GM19372 (cell line): Measurements from ENCODE around the gene GGCX.
"Not testable (repeated sequence)": the region's sequence is repeated elsewhere in the genome, so short reads cannot be mapped to it uniquely, and the experiment has no call there.

Experiments
- ATAC-seq: cut with Tn5 transposase; IDR thresholded peaks from one replicate; pipeline ENCODE4 v1.9.1; 2021; ENCODE audit warnings: mild to moderate bottlenecking, low read depth, moderate library complexity; ENCODE audit not compliant: unreplicated experiment

Gene GGCX

DNA sequence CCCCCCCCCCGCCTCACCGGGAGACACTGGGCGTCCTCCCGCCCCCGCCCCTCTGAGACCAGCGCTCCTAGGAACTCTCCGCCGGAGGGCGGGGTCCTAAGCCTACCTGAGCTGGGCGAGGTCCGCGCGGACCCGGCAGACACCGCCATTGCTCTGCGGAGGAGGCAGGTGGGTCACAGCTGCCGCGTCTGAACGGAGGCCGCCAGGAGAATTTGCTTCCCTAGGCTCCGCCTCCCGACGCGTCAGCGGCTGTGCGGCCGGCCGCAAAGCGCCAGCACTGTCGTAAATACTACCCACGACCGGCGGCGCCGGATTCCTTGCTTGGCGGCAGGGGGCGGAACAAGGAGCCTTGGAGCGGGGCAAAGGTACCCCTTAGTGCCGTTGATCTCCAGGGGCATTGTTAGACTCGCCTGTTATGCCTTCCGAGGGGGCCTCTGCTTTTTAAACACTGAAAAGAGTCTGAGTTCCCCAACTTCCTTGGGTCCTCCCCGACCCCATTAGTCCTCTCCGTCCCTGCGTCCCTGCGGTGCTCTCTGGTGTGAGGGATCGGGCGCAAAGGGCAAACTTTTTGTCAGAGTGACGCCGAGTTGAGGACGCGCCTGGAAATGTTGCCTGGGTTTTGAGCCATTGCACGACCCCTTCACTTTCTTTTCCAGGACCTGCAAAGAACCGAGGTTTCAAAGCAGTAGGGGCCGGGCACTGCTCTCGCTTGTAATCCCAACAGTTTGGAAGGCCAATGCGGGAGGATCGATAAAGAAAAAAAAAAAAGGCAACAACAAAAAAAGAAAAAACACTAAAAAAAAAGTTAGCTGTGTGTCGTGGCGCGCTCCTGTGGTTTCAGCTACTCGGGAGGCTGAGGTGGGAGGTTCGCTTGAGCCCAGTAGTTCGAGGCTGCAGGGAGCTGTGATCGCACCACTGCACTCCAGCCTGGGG lies at the start of gene GGCX:
Gene GGCX (minus strand): TSS at position 214 of the 933 bp plus-strand sequence. CDS start 65 bp downstream, at position 149.
- ATAC-seq, result peak; percentile 92

DNA sequence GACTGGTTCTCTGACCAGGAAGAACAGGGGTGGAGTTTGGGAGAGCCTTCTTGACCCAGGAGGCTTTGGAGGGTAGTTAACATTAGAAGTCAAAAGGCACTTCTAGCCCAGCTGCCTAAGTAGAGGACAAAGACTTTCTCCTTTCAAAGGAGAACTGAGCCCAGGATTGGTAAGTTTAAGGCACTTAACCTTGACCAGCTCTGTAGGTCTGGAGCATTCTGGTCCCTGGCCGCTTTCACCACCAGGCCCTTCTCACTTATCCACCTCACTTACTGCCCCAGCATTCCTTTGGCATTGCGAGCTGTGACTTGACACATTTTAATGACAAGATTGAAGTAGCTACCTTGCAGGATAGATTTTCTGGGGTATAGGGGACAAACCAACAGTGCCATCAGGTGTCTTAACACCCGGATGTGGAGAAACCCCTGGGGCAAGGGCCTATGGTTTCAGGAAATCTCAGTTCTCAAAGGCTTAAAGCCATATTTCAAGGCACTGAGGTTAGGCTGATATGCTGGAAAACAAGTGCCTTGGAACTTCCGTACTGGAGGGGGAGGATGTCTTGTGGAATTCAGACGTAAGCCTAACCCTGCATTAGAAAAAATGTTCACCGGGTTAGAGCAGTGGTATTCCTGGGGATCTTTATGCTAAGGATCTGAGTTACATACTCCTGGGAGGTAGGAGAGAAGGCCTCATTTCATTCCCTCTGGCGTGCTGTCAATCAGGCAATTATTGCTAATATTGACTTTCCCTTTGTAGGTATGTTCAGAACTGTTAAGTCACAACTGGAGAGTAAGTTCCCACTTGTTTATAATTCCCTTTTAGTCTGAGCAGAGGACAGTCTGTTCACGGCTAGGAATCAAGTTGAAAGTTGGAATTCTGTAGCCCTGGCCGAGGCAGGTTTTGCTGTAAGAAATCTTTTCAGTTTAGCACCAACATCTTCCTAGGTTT lies 46.2 kb upstream of the GGCX start:
- ATAC-seq, result no peak

DNA sequence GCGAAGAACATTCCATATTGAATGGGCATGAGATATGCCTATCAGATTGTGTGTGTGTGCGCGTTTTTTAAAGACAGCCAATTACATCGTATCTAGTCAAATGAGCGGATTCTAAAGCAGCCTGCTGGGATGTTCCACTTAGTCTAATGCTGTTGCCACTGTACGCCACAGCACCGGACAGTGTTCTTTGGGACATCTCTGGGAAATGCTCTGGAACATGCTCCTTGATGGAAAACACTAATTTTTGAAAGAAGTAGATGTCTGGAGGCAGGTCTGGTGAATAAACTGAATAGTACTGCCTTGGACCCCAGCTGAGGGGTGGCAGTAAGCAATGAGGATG lies 44.8 kb upstream of the GGCX start:
- no peak for ATAC-seq

DNA sequence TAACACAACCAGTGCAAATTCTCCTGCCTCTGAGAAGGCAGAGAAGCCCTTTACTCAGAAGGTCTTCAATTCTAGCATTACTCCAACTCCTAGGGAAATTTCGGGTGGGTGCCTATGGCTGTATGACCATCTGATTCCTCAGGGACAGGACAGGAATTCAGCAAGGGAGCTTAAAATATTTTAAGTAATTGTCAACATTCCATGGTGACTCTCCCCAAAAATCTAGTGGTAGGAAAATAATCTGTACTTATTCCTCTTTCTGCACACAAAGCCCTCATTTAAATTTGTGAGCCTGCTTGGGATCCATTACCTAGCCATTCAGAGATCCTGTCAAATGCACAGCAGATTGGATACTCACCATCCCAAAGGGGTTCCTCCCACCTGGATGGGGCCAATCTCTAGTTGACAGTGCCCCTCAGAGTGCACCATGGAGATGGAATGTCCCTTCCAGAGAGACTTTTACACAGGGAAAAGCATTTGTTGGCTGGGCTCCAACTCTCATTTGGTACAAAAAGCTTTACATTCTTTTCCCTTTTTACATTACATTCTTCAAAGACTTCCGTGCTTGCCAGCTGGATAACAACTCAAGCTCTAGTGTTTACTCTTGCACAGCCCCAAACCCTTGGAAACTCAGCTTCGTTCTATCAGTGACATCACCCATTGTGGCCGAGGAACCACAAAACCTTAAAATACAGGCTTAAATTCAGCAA lies 44.3 kb upstream of the GGCX start:
- no peak for ATAC-seq

DNA sequence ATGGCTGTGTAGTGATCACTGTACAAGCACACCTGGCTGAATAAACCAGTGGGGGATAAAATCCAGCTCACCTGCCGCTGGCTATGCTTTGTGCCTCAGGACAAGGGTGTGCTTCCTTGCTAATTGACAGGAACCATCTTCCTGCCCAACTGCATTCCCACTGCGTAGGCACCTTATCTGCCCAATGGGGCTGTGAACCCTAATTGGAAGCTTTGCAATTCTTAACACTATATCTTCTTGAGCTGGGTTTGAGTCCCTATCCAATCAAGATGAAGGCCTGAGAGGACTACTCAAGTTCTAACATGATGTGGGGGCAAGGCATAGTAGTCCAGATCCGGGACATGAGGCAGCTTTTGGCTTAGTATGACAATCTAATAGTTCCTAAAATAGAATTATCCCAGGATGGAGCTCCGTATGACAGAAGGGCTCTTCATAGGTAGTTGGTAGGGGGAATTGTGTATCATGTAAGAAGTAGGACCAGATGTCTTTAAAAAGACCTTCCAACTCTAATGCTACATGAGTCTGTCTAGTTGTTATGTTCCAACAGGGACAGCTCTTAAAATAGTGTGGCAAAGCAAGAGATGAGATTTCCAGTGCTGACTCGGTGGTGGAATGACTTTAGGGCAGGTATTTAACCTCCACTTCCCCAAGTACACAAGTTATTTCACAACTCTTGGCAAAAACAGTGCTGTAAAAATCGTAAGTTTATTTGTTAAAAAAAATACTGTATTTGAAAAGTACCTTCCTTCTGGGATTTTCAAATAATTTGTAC lies 43.5 kb upstream of the GGCX start:
- no peak for ATAC-seq

DNA sequence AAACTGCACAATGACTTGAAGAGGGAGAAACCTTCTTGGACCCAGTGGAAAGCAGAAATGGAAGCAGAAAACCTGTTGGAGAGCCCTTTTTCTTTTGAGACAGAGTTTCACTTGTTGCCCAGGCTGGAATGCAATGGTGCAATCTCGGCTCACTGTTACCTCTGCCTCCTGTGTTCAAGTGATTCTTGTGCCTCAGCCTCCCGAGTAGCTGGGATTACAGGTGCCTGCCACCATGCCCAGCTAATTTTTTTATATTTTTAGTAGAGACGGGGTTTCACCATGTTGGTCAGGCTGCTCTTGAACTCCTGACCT lies 42.8 kb upstream of the GGCX start:
- not testable (repeated sequence) for ATAC-seq

DNA sequence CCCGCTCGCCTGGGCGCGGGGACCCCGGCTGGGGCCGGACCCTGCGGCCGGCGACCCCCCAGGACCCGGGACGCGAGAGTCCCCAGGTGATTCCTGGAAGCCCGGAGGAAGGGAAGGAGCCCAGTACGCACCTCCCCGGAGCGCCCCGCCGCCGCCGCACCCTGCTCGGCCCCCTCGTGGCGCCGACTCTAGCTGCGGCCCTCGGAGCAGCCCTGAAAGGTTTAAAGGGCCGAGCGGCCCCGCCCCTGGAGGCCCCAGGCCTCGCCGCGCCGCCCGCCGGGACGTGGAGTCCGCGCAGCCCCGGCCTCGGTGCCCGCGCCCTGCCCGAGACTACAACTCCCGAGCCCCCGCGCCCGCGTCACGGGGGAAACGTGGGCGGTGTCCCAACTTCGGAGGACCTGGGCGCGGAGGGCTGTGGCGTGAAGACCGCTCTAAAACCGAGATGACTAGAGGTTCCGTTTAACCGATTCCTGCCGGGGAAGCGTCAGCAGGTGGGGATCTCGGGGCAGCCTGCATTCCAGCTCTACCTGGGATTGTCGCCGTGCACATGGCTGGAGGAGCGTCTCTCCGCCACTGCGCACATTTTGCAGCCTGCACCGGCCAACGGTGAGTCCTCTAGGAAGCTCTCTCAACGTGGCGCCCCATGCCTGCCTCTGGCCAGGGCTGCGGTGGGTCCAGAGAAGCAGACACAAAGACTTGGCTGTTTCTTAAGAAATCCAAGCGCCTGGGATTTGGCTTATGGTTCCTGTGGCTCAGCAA lies 41.4 kb upstream of the GGCX start, which contains the start of gene TMEM150A:
Gene TMEM150A (minus strand): TSS at position 223 of the 759 bp plus-strand sequence. CDS start 750 bp downstream, outside the sequence.
- ATAC-seq, result peak; percentile 96

DNA sequence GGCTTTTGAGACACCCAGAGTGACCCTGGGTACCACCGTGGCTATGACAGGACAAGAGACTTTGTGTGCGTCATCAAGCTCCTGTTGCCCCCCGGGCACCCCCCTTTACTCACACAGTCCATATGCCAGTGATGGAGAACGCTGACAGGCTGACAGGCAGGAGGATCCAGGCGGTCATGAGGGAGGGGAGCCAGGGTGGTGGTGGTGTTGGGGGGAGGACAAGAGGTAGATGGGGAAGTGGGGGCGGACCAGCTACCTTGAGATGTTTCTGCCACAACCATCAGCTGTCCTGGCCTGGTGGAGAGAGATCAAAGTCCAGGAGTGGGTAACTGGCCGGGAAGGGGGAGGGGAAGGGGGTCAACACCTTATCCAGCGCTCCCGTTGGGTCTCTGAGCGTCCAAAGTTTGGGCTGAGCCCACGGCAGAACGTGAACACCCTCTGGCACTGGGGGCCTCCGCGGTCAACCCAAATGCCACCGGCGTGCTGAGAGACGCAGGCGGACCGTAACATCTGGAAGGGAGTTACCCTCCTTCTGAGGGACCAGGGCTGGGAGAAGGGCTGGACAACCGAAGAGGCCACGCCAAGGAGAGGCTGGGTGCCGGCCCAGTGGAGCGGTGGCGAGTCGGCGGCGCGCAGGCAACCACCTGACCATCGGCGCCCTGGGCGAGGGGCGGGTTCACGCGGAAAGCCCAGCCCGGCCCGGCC lies 40.6 kb upstream of the GGCX start:
- peak; percentile 43 for ATAC-seq

DNA sequence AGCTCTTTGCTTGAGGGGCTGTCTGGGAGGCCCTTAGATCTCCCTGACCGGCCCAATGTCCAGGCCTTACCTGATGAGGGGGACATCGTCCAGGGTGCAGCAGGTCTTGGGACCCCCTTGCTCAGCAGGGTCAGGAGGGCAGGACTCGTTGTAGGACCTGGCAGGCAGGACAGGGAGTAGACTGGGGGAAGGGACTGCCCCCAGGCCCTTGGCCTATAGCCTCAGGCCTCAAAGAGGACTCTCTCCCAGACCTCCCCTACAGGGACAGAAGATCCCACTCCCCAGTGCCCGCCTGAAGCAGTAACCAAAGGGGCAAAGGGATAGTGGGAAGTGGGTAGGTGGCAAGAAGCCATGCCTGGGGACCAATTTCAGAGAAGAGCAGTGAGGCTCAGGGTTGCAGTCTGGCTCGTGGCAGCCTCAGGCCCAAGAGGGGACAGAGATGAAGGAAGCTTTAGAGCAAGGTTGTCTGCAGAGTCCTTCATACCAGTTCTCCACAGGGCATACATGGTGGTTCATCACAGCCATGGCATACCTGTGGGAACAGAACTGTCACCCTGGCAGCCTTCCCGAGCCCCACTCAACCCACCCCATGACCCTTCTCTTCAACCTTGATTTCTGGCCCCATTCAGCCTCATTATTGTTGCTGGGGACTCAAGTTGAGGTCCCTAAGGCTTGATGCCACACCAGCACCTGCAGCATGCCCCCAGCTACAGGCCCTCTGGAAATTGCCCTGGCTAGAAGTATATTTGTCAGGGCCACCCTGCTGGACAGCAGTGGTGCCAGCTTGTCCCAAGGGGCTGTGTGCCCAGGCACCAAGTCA lies 39.9 kb upstream of the GGCX start:
- ATAC-seq, result no peak

DNA sequence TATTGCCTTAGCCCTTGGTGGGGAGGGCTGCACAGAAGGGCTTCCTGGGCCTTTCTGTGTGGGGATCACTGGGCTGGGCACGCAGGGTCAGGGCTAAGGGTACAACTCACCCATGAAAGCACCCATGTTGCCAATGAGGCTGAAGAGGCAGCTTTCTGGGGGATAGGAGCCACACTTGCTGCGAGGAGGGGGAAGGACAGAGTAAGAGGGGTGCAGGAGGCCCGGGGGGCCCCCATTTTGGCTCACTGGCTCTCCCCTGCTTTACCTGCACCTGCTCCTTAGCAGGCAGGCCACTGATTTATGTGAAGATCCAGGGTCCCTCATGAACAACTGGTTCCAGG lies 38.9 kb upstream of the GGCX start:
- no peak for ATAC-seq

DNA sequence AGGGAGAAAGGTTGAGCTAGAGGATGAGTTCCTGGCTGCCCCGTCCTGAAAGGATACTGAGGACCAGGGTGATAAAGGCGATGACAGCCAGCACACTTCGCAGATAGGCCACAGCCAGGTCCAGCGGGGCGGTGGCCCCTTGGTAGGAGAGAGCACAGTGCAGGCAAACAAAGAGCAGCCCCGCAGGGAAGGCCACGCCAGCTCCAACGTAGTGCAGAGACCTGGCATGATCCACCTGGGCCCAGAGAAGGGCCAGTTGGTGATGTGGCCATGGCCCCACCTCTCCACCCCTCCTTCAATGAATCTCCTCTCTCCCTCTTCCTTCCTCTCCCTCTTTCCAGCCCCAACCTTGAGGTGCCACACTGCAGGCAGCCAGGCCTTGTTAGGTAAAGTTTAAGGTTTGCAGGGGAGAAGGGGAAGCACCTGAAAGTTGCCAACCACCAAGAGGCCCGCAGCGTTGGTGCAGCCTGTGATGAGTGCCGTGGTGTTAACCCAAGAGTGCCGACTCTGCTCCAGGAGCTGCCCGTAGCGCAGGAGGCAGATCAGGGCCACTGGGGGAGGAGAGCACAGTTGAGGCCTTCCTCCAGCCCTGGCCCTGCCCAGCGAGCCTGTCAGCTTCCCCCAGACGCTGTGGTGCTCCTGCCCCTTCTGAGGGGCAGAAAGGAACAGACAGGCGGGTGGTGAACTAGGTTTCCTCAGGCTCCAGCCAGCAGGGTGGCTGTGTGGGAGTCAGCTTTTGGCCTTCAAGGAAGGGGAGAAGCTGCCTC lies 38.4 kb upstream of the GGCX start:
- no peak for ATAC-seq

DNA sequence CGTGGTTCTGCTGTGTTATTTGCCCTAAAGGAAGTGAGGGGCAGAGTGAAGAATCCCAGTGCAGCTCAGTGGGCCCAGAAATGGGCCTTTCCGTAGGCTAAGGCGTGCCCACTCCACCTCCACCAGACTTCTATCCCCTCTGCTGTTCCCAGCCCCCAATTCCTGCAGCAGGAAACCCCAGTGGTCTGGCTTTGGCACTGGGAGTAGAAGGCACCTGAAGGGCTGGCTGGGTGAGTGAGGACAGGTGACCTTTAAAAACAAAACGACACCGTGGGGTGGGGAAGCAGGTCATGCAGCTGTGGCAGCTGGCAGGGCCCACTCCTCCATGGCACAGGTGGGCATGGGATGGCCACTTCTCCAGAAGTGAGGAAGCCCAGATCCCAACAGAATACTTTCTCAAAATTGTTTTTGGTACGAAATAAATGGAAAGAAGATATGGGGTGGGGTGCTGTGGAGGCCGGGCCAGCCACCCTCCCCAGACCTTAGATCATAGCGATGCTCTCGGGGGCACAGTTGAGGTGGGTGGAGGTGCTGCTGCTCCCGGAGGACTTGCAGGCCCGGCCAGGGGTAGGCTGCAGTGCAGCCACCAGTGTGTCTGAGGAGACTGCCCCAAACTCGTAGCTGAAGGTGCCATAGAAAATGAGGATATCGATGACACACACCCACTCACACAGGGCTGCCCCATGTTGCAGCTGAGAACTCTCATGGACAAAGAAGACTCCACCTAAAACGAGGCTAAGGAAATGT lies 37.5 kb upstream of the GGCX start:
- ATAC-seq, result no peak

DNA sequence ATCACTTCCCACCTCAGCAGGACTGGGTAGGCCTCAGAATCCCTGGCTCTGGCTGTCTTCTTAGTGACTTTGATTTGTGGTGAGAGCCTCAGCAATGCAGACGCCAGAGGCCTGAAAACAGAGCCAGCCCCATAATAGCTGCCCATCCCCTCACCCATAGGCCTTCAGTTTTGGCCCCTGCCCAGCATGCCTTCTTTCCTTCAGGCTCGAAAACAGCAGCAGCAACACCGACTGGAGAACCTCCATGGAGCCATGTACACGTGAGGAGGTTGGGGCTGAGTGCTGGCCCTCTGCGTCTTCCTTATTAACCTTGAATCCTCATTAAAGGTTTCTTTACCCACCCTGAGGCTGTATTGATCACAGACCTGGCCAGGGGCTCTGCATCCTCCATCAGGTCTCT lies 35.9 kb upstream of the GGCX start:
- ATAC-seq, result no peak

DNA sequence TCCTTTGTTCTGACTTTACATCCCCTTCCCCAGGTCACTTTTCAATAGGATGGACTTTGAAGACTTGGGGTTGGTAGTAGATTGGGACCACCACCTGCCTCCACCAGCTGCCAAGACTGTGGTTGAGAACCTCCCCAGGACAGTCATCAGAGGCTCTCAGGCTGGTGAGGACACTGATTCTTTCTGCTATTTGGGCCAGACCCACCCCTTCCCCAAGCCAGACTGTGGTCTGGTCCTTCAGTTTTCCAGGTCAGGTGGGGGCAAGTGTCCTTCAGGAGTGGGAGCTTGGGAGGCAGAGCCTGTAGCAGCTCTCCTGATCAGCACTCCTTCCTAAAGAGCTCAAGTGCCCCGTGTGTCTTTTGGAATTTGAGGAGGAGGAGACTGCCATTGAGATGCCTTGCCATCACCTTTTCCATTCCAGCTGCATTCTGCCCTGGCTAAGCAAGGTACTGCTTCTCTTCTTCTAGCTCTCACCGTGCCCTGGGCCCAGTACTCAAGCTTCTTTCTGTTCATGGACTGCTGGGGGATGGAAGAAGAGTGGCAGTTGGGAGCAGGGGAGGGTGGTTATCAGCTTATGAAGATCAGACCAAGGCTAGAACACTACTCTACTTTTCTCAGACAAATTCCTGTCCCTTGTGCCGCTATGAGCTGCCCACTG lies 35.3 kb upstream of the GGCX start:
- no peak for ATAC-seq

DNA sequence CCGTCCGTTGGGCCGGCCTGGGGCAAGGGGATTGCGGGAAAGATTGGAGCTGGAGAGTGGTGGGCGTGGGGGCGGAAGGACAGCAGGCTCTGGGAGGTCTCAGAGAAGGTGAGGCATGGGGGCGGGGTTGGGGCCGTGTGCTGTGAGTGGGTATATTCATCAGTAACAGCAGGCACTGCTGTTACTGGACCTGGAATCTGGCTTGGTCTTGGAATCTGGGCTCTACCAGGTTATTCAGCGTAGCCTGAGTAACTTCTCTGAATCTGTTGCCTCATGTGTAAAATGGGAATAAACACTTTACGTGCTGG lies 34.7 kb upstream of the GGCX start:
- no peak for ATAC-seq

DNA sequence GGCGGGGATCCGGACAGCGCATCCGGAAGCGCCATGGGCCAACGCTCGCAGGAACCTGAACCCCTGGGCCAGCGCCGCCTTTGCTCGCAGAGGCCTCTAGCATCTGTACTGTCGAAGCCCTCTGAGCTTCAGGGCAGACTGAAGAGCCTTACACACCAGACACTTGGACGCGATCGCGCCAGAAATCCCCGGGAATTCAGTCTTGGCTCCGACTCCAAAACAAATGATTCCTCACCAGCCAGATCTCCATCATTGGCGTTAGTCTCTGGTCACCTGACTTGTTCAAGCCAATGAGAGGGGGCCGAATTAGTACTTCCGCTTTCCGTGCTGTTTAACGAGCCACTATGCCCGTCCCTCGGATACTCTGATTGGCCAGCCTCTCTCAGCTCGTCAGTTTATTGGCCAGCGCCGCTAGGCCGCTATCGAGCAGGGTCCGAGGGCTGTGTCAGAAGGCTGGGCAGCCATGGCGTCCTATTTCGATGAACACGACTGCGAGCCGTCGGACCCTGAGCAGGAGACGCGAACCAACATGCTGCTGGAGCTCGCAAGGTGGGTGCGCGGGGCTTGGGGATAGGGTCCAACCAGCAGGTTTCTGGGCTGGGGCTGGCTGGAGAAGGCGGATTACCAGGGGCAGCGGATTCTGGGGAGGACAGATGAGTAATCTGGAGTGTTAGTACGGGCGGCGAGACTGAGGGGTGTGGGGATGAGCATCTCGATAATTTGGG lies 34.2 kb upstream of the GGCX start, which contains the start of gene RNF181:
Gene RNF181 (plus strand): TSS at position 445 of the 725 bp plus-strand sequence. CDS start 19 bp downstream, at position 464.
- peak; percentile 100 for ATAC-seq
